Left colon (tissue), 2 donors: ENCODE data around the gene CFAP141. TPM values are rescaled to one million over a fixed set of nuclear protein-coding genes. Genes with fewer than 3 reads are reported as not detected.

Experiments
- ATAC-seq: fragments of 200-7000 bp; cut with Tn5 transposase; one replicate; pipeline ENCODE4 v1.9.1; 2020; ENCODE audit warnings: mild to moderate bottlenecking, moderate library complexity
- DNase-seq, 2 donors: peaks; one replicate each; pipeline ENCODE4 v3.0.0-alpha.2; 2020
- intact Hi-C, 2 donors: fragments of 100-400 bp; cut with DNase I in 1 of 2; cut with micrococcal nuclease in 1 of 2; formaldehyde crosslinking; loops; one replicate each; pipeline versions ENCODE4 v1.11.2 to v1.14.0; 2022; cut with DNase I, micrococcal nuclease
- total RNA-seq, 2 donors: library from RNA; stranded (reverse); fragmentation: NEBNext Ultra II Directional; extraction: Animal tissue kit (Norgen Biotek cat#: 25700); gene quantifications; one replicate each; pipeline ENCODE4 v1.2.1, GENCODE V29; 2021
- donor health status: DM: no; HTN: no; CAD: no.
- donor health status: DM: yes; HTN: yes; CAD: no.

Gene CFAP141
- total RNA-seq, 2 donors from 2014 or later, result not detected

- peak in 1 of 2 donors; percentile 53 for DNase-seq
- intact Hi-C loops, result no loop called here
- peak; percentile 44 for ATAC-seq
Measured at GRCh38 chr1:154178911-154179811, 27.0 kb downstream of the CFAP141 start.

- no peak for ATAC-seq
Measured at GRCh38 chr1:154178013-154178412, 28.1 kb downstream of the CFAP141 start.

GRCh38 chr1:154176337-154176736, 29.8 kb downstream of the CFAP141 start:
- intact Hi-C loops, result no loop called here
- peak; percentile 66 for ATAC-seq
- DNase-seq, result peak in 1 of 2 donors; percentile 35

More at GRCh38 chr1:154178013-154178412, 28.1 kb downstream of the CFAP141 start:
- no peak for DNase-seq
- intact Hi-C loops, result no loop called here

GRCh38 chr1:154174654-154175053, 31.5 kb downstream of the CFAP141 start:
- intact Hi-C loops, result no loop called here
- ATAC-seq, result no peak
- no peak for DNase-seq

GRCh38 chr1:154171880-154172279, 34.3 kb downstream of the CFAP141 start:
- intact Hi-C loops, result no loop called here
- DNase-seq (no peak), ATAC-seq (no peak)

- intact Hi-C loops, result no loop called here
- peak; percentile 11 for ATAC-seq
- DNase-seq, result no peak
Measured at GRCh38 chr1:154171223-154171583, 34.9 kb downstream of the CFAP141 start.

GRCh38 chr1:154170547-154171222, 35.4 kb downstream of the CFAP141 start:
- ATAC-seq, result peak; percentile 51

GRCh38 chr1:154167461-154167860, 38.7 kb downstream of the CFAP141 start:
- intact Hi-C loops, result no loop called here
- DNase-seq, result no peak
- no peak for ATAC-seq

More at GRCh38 chr1:154170547-154171222, 35.4 kb downstream of the CFAP141 start:
- intact Hi-C loops, result no loop called here
- no peak for DNase-seq

- intact Hi-C loops, result no loop called here
- ATAC-seq (no peak), DNase-seq (no peak)
Measured at GRCh38 chr1:154166207-154166606, 39.9 kb downstream of the CFAP141 start.

- DNase-seq (no peak), ATAC-seq (no peak)
- intact Hi-C loops, result no loop called here
Measured at GRCh38 chr1:154159554-154159953, 46.6 kb downstream of the CFAP141 start.

- intact Hi-C loops, result no loop called here
- ATAC-seq (no peak), DNase-seq (no peak)
Measured at GRCh38 chr1:154158307-154159125, 47.6 kb downstream of the CFAP141 start.

- ATAC-seq (peak; percentile 70), DNase-seq (no peak)
- intact Hi-C loops, result no loop called here
Measured at GRCh38 chr1:154157520-154158306, 48.4 kb downstream of the CFAP141 start.

- intact Hi-C loops, result no loop called here
- no peak for ATAC-seq
- DNase-seq, result no peak
Measured at GRCh38 chr1:154155251-154155650, 50.9 kb downstream of the CFAP141 start.

- peak; percentile 28 for ATAC-seq
- peak; percentile 41 to 48 for DNase-seq
- intact Hi-C loops, result no loop called here
Measured at GRCh38 chr1:154154534-154155191, 51.5 kb downstream of the CFAP141 start, which contains the start of gene NUP210L. Gene NUP210L (minus strand): TSS chr1:154155073.

GRCh38 chr1:154154053-154154452, 52.1 kb downstream of the CFAP141 start:
- intact Hi-C loops, result no loop called here
- DNase-seq (no peak), ATAC-seq (no peak)

GRCh38 chr1:154151311-154151710, 54.8 kb downstream of the CFAP141 start:
- intact Hi-C loops, result no loop called here
- DNase-seq, result no peak
- no peak for ATAC-seq
